HEK293T (cell line): ENCODE measurements around the gene KIAA1217.

Source experiments
- CTCF ChIA-PET: fragments of 350-600 bp; formaldehyde crosslinking; extraction: SDS; loops from one replicate; lab custom pipeline; 2021; ENCODE audit warnings: antibody characterized with exemption, inconsistent platforms; lab: Yijun Ruan, JAX
- POLR2A ChIA-PET: fragments of 350-600 bp; formaldehyde crosslinking; extraction: SDS; loops from one replicate; lab custom pipeline; 2020; ENCODE audit warnings: antibody characterized with exemption, inconsistent platforms; lab: Yijun Ruan, JAX
- DNase-seq: peaks from one replicate; pipeline ENCODE4 v3.0.0; 2012; ENCODE audit warnings: mixed read lengths; ENCODE audit errors: extremely low spot score
- ARNT ChIP-seq: fragments of 450-650 bp; IDR thresholded peaks from 2 replicates; pipeline ENCODE4 v1.6.1; 2017; ENCODE audit warnings: mild to moderate bottlenecking
- BHLHE40 ChIP-seq: fragments of 450-650 bp; IDR thresholded peaks from 2 replicates; pipeline ENCODE4 v1.6.1; 2016; ENCODE audit warnings: mild to moderate bottlenecking, moderate library complexity, borderline replicate concordance
- CTBP1 ChIP-seq: fragments of 450-650 bp; IDR thresholded peaks from 2 replicates; pipeline ENCODE4 v1.6.1; 2016; ENCODE audit warnings: borderline replicate concordance
- ELF4 ChIP-seq: fragments of 450-650 bp; IDR thresholded peaks from 2 replicates; pipeline ENCODE4 v1.6.1; 2017; ENCODE audit warnings: antibody characterized with exemption
- FOXA1 ChIP-seq: fragments of 450-650 bp; IDR thresholded peaks from 2 replicates; pipeline ENCODE4 v1.6.1; 2016; ENCODE audit warnings: mild to moderate bottlenecking
- FOXK2 ChIP-seq: fragments of 450-650 bp; IDR thresholded peaks from 2 replicates; pipeline ENCODE4 v1.6.1; 2016; ENCODE audit warnings: mild to moderate bottlenecking
- FOXM1 ChIP-seq: fragments of 450-650 bp; IDR thresholded peaks from 2 replicates; pipeline ENCODE4 v1.6.1; 2017; ENCODE audit warnings: mild to moderate bottlenecking, borderline replicate concordance
- HDGF ChIP-seq: fragments of 450-650 bp; IDR thresholded peaks from 2 replicates; pipeline ENCODE4 v1.6.1; 2017; ENCODE audit warnings: antibody characterized with exemption, borderline replicate concordance
- L3MBTL2 ChIP-seq: fragments of 450-650 bp; conservative IDR thresholded peaks from 2 replicates; pipeline ENCODE4 v1.6.1; 2016; ENCODE audit warnings: mild to moderate bottlenecking
- LEF1 ChIP-seq: fragments of 450-650 bp; IDR thresholded peaks from 2 replicates; pipeline ENCODE4 v1.6.1; 2017; ENCODE audit warnings: mild to moderate bottlenecking, borderline replicate concordance
- NFRKB ChIP-seq: fragments of 450-650 bp; IDR thresholded peaks from 2 replicates; pipeline ENCODE4 v1.6.1; 2016; ENCODE audit warnings: mild to moderate bottlenecking, moderate library complexity
- PKNOX1 ChIP-seq: fragments of 450-650 bp; IDR thresholded peaks from 2 replicates; pipeline ENCODE4 v1.6.1; 2016
- SP1 ChIP-seq: fragments of 450-650 bp; IDR thresholded peaks from 2 replicates; pipeline ENCODE4 v1.6.1; 2017
- SUZ12 ChIP-seq: fragments of 450-650 bp; IDR thresholded peaks from 2 replicates; pipeline ENCODE4 v1.6.1; 2016; ENCODE audit warnings: mild to moderate bottlenecking
- TARDBP ChIP-seq: fragments of 450-650 bp; IDR thresholded peaks from 2 replicates; pipeline ENCODE4 v1.6.1; 2016
- ZNF384 ChIP-seq: fragments of 450-650 bp; IDR thresholded peaks from 2 replicates; pipeline ENCODE4 v1.6.1; 2016

KIAA1217 gene

DNA sequence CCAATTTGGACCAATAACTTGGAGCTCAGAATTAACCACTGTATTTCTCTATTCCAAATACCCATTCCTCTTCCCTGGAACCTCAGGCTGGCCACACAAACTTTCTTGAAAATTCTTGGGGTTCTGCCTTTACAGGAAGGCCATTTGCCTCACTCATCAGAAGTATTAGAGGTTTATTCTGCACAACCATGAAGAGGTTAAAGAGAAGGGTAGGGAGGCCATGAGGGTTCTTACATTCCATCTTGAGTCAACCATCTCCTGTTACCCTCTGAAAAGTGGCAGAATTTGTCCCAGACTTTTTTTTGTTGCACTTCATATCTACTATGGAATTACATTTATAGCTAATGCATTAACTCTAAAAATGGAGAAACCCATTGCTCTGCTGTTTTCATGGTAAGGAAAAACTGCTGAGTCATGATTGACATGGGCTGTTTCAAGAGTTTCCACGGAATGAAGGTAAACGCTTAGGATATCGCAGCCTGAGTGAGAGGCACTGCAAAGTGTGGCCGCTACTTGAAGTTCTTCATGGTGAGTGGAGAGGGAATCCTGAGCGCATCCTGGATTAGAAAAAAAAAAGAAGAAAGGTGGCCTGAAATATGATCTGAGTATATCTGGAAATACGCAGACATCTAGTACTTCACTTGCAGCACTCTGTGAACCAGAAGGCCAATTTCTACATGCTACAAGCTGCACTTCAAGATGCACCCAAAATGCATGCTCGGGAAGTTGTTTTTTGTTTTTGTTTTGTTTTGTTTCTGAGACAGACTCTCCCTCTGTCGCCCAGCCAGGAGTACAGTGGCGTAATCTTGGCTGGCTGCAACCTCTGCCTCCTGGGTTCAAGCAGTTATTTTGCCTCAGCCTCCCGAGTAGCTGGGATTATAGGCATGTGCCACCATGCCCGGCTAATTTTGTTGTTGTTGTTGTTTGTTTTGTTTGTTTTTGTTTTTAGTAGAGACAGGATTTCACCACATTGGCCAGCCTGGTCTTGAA is 83.7 kb downstream of the KIAA1217 start:
- DNase-seq, result no peak
- no peak for TF ChIP-seq FOXA1
- 0 out of 2 replicates have a peak, but pooled peaks have one; percentile 9 for TF ChIP-seq PKNOX1
- TF ChIP-seq SP1, result no peak
- CTCF ChIA-PET, result interaction anchor here (0.6 to 1.8 kb wide), 2 partner anchors 27 to 895 kb away, joined by 3 to 7 read pairs; no protein-coding TSS in a partner anchor
- POLR2A ChIA-PET, result no interaction called here

DNA sequence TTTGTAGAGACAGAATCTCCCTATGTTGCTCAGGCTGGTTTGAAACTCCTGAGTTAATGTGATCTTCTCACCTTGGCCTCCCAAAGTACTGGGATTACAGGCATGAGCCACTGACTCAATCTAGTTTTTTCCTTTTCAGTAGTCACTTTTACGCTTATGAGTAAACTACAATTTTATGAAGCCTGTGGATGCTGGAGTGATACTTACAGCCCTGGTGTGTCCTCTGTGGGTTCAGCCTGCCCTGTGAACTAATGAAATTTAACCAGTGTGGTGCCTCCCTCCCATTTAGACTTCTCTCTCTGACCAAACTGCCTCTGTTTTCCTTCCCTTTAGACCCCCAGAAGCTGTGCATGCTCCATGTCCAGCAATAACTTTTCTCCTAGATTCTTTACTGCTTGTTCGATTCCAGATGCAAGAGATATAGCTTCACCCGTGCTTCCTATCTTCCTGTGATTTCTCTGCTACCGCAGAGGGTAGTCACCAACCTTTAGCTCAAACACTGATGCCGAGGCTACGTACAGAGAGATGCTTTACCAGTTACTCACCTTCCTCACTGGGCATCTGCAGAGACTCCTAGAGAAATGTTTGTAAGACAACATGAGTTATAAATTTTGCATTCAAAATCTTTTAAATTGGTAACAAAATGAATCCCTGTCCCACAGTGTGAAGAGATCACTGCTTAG is 90.8 kb downstream of the KIAA1217 start:
- no peak for TF ChIP-seq BHLHE40
- TF ChIP-seq LEF1, result no peak
- TF ChIP-seq CTBP1, result no peak
- no peak for TF ChIP-seq HDGF
- no peak for DNase-seq
- ChIA-PET POLR2A (no interaction called here), CTCF (no interaction called here)

DNA sequence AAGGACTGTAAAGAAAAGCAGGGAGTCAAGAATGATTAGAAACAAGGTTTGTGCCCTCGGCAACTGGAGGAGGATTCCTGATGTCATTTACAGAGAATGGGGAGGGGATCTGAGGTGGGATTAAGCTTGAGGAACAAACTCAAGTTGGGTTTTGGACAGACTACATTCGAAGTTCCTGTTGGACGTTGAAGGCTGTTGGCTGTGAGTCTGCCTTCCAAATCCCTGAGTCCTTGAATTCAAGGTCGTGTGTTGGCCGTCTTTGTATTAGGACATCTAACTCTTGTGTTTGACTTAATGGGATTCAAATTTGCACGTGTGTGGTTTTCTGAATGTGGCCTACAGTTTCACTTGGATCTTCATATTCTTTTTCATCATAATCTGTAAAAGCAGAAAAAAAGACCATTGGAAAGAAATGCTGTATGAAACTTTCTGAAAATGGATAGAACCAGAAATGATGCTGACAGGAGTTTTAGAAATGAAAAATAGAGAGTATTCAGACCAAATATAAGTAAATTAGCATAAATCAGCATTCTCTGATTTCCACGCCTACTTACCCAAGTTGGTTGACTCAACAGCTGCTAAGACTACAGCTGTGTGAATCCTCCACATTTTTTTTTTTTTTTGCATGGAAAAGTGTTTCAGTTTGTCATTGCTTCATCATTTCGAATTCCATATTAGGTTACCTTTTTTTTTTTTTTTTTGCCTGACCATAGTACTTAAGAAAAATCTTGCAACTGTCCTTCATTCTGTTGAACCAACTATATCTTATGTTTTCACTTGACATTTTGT is 94.8 kb downstream of the KIAA1217 start:
- DNase-seq, result no peak
- POLR2A ChIA-PET, result no interaction called here
- CTCF ChIA-PET, result no interaction called here
- no peak for TF ChIP-seq L3MBTL2
- TF ChIP-seq PKNOX1, result no peak
- TF ChIP-seq ARNT, result no peak
- TF ChIP-seq BHLHE40, result no peak

DNA sequence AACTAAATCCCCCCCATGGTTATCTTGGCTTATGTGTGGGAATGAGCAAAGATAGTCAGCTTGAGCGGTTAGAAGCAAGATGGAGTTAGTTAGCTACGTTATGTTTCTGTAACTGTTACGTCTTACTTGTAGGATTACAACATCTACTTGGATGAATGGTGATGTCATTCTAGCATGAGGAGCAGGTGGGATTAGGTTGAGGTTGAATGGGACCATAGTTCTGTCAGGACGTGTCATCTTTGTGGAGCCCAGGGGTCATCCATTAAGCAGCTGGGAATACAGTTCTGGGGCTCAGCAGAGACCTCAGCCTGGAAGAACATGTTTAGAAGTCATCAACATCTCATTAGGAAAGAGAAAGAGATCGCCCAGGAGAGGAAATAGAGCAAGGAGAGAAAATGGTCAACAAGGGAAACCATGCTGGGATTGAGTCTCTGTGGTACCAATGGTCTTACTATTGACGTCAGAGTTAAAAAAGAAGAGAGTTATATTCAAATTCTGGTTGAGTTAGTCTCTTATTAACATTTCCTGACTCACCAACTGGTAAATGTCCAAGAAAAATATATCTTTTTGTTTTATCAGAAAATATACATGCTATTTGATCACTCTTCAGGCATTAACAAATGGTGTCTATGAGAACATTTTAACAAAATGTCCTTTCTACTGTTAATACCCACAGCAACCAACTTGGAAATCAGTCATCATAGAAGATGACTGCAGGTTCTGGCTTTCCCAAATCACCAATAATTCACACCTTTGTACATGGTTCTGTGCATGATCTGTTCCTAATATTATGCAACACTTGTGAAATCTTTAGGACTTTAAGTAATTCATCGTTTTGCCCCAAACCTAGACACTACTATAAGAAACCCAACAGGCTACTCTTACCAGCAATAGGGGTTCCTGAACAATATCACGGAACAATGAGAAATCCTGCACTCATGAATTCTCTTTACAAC is 96.9 kb downstream of the KIAA1217 start:
- ChIA-PET CTCF (no interaction called here), POLR2A (no interaction called here)
- no peak for DNase-seq

DNA sequence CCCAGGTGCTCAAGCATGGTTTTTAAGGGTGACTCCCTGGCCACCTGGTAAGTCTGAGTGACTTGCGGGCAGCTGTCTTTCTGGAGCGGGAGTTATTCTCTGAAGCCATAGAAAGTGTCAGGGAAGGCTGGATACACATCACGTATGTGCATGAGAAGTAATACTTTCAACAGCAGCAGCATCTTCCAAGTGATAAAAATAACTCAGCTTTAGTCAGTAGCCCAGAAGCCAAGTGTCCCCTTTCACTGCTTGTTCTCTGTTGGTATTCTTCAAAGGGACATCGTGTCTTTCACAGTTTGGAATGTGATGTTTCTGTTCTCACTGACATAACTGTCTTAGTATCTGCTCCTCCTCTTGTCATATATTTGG is 97.6 kb downstream of the KIAA1217 start:
- TF ChIP-seq SP1, result no peak
- no peak for TF ChIP-seq ARNT
- TF ChIP-seq CTBP1, result no peak
- no peak for TF ChIP-seq L3MBTL2
- TF ChIP-seq TARDBP, result no peak
- no peak for TF ChIP-seq LEF1
- TF ChIP-seq FOXK2, result no peak
- TF ChIP-seq ELF4, result no peak
- TF ChIP-seq SUZ12, result no peak
- ChIA-PET CTCF (no interaction called here), POLR2A (no interaction called here)
- DNase-seq, result no peak

More for the DNA sequence above, 96.9 kb downstream of the KIAA1217 start:
- no peak for TF ChIP-seq L3MBTL2
- TF ChIP-seq NFRKB, result no peak
- no peak for TF ChIP-seq BHLHE40
- no peak for TF ChIP-seq ZNF384
- no peak for TF ChIP-seq SUZ12
- no peak for TF ChIP-seq PKNOX1
- TF ChIP-seq FOXM1, result no peak
- no peak for TF ChIP-seq FOXA1
- TF ChIP-seq FOXK2, result no peak
- TF ChIP-seq CTBP1, result no peak
- no peak for TF ChIP-seq LEF1
- TF ChIP-seq ELF4, result no peak
- no peak for TF ChIP-seq TARDBP
- no peak for TF ChIP-seq ARNT
- TF ChIP-seq SP1, result no peak
- no peak for TF ChIP-seq HDGF
